ENCODE data around the gene WDR90.

The WDR90 gene

DNA sequence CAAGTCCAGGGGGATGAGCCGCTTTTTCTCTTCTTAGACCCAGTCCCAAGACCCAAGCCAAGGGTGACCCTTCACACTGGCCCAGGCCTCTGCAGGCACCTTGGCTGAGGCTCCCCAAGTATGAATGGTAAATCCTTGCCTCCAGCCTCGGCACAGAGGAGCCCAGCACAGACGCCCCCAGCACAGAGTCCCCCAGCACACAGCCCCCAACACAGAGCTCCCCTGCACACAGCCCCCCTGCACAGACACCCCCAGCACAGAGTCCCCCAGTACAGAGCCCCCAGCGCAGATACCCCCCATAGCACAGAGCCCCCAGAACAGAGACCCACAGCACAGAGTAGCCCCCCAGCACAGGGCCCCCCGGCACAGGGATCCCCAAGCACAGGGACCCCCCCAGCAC, 8.6 kb upstream of the WDR90 start:
- no peak for DNase-seq

GRCh38 chr16:641326-642188, 7.6 kb upstream of the WDR90 start, which contains the start of gene MCRIP2:
TSS of gene MCRIP2 (plus strand) at chr16:641828. CDS start at chr16:641992, 164 bp downstream.
- DNase-seq, result peak; percentile 84

DNA sequence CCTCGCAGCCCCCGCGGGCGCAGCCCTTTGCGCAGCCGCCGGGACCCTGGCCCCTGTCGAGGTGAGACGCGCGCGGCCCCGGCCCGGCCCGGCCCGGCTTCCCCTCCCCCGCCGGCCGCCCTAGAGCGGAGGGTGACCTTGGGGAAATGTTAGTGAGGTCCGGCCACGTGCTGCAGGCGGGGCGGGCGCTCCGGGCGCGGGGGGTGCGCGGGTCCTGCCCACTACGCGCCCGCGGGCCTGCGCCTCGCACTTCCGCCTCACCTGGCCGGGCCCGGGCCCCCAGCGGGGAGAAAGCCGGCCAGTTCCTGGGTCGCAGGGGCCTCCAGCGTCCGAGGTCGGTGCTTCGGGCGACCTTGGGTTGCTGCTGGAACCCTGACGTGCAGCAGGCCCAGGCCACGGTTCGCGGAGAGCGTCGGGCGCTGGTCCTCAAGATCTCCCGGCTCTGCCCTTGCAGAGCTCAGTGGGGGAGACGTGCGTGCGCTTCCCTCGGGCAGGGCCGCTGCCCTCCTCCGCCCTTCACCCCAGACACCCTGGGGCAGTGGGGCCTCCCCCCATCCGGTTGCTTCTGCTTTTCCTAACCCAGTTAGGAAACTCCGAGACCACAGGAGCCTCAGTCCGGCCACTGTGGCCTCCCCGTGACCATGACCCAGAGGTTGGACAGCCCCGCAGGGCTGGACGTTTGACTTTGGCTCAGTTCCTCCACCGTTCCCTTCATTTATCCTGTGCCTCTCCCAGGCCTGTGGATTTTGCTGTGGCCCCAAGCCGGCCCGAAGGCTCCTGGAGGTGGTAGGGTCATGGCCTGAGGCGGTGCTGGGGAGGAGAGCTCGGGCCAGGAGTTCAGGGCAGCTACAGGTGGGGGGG, 6.7 kb upstream of the WDR90 start:
- DNase-seq, result no peak

DNA sequence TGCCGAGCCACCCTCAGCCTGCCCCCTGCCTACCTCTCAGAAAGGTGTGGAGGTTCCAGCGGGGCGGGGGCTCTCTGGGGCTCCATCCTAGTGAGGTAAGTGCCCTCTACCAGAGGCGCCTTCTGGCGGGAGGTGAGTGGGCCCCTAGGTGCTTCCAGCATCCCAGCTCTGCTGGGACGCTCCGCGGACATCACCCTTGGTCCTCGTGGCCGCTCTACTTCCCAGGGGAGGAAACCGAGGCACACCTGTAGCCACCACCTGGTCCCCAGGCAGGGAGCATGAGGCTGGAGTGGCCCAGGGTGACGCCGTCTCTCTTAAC, 6.2 kb upstream of the WDR90 start:
- no peak for DNase-seq

DNA sequence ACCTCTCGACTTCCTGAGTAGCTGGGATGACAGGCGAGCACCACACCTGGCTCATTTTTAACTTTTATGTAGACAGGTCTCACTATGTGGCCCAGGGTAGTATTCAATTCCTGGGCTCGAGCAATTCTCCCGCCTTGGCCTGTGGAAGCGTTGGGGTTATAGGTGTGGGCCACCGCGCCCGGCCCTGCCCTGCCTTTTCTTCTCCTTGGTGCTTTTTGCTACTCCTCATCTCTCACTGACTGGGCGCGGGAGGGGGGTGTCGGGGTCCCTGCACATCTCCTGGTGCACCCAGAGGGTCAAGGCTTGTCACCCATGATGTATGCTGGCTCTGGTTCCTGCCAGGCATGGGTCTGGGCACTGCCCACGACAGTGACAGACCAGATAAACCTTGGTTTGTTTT, 4.6 kb upstream of the WDR90 start:
- DNase-seq, result no peak

GRCh38 chr16:645852-646678, 3.1 kb upstream of the WDR90 start:
- DNase-seq, result no peak

GRCh38 chr16:646679-647172, 2.4 kb upstream of the WDR90 start:
- DNase-seq, result no peak

DNA sequence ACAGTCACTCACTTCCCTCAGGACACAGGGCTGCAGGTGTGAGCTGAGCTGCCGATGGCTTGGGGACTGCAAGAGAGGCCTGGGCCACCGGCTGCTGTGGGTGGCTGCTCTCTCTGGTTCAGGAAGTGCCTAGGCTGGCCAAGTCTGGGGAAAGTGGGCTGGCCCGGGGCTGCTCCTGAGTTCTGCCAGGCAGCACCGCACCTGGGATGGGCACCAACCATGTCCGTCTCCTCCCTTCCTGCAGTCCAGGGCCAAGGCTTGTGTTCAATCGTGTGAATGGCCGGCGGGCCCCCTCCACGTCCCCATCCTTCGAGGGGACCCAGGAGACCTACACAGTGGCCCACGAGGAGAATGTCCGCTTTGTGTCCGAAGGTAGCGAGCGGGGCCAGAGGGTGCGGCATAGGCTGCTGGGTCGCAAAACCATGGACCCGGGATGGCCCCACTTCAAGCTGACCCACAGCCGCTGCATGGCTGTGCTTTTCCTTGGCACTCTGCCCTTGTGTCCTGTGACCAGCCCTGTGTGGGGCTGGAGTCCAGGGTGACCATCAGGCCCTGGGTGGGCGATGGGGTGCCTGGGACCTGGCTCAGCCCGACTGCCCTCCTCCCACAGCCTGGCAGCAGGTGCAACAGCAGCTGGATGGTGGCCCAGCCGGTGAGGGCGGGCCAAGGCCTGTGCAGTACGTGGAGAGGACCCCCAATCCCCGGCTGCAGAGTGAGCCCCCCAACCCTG, 1.8 kb upstream of the WDR90 start:
- no peak for DNase-seq

DNA sequence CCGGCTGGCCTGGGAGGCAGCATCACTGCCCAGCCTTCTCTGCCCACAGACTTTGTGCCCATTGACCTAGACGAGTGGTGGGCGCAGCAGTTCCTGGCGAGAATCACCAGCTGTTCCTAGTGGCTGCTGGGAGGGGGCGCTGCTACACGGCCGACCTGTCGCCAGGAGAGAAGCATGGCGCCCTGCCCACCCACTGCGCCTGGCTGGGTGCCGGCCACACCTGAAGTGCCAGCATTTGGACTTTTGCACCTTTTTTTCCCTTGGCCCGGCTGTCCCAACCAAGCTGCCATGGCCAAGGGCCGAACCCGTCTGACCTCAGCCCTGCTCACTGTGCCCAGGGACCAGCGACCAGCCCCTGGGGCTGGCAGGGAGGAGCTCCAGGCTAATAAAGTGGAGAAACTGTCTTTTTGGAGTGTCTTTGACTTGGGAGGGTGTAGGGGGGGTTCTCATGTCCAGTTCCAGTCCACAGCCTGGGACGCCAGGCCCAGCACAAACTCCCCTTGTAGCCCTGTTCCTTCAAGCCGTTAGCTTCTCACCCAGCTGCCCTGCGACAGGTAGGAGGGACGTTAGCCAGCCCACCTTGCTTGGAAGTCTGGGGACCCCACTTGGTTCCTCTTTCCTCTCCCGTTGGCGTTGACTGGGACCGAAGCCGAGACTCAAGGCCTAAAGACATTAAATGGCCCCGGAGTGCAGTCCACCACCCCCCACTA, 939 bp upstream of the WDR90 start:
- no peak for DNase-seq

DNA sequence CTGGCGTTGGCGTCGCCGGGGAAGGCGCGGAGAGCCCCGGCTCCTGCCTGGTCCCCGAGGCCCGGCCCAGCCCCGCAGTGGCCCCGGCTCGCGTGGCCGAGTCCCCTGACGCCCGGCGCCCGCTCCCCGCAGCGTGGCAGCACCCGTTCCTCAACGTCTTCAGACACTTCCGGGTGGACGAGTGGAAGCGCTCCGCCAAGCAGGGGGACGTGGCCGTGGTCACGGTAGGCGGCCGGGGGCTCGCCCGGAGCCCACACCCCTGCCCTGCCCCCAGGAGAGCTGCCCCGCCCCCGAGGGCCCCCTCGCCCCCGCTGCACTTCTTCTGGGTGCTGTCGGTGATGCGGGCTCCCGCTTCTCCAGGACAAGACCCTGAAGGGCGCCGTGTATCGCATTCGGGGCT, 466 bp downstream of the WDR90 start:
- no peak for DNase-seq

GRCh38 chr16:651844-652243, 2.7 kb downstream of the WDR90 start:
- no peak for DNase-seq

- no peak for DNase-seq
Measured at GRCh38 chr16:652454-653305, 3.5 kb downstream of the WDR90 start.

- no peak for DNase-seq
Measured at GRCh38 chr16:654034-654433, 4.9 kb downstream of the WDR90 start.

DNA sequence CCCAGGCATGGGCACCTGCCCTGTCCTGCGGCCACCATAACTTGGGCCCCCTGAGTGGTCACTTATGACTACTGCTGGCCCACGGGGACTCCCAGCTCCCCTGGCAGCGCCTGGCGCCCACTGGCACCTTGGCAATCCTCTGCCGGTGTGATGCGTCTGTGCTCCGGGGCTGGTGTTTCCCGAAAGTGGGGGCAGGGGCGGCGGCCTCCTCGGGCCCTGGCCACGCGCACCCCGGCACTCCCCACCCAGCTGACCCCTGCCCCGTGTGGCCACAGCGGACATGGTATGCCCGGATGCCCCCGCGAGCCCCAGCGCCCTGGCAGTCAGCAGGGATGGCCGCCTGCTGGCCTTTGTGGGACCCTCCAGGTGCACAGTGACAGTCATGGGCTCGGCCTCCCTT, 8.3 kb downstream of the WDR90 start:
- no peak for DNase-seq

- DNase-seq, result no peak
Measured at GRCh38 chr16:658679-659571, 9.8 kb downstream of the WDR90 start.

DNA sequence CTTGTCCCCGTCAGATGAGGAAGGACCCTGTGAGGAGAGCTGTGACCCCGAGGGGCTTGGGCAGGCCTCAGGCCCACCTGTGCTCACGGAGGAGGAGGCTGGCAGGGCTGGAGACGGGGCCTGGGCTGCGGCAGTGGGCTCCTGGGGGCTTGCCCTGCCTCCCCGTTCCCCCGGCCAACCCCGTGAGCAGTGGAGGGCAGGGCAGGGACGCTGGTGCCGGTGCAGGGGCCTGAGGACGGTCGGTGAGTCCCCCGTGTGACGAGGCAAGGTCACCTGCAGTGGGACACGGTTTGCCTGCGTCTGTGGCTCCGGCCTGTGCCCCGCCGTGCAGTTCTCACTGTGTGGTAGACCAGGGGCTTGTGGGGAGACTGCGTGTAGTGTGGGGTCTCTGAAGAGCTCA, 10.5 kb downstream of the WDR90 start:
- no peak for DNase-seq

DNA sequence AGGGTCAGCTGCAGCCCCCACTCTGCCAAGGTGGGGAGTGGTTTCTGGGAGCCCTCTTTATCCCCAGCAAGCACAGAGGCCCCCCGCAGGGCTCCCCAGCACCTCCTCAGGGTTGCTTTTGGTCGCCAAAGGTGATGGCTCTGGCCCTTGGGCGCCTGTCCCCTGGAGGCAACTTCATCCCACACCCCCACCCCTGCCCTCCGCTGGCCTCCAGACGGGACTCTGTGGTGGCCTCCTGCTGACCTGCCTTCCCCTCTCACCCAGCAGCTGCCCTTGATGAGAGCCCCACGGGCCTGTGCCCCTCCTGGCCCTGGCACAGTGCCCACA, 10.9 kb downstream of the WDR90 start:
- DNase-seq, result no peak

DNA sequence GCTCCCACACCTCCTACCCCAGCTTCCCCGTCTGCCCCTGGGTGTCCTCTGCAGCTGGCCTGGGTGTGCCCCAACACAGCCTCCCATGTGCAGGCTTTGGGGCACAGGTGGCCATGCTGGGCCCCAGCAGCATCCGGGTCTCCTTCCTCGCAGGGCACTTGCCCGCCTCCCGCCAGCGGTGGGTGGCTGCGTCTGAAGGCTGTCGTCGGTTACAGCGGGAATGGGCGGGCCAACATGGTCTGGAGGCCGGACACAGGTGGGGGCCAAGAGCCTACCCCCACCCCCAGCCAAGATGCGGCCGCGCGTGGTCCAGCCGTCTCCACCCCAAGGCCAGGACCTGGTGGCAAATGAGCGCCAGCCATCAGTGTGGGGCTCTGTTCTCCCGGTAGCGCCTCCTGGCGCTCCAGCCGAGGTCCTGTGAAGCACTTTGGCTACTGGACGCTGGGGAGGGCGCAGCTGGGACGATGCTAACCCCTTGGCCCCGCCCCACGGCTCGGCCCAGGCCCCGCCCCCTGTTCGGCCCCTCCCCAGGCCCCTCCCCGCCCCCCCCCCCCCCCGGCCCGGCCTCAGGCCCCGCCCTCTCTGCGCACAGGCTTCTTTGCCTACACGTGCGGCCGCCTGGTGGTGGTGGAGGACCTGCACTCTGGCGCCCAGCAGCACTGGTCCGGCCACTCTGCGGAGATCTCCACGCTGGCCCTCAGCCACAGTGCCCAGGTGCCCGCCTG, 11.5 kb downstream of the WDR90 start:
- DNase-seq, result peak; percentile 89
